H9 (cell line): Measurements from ENCODE around the gene IFI27L1. TPM values are rescaled to one million over a fixed set of nuclear protein-coding genes. Genes with fewer than 3 reads are reported as not detected.

Source experiments
- DNase-seq: peaks from one replicate; pipeline ENCODE4 v3.0.0-alpha.2; 2017
- H2AFZ ChIP-seq: one replicate; pipeline ENCODE4 v1.6.1; 2013; ENCODE audit warnings: mild to moderate bottlenecking, low read length, control low read depth, moderate library complexity
- H2AK5ac ChIP-seq: 2 replicates; pipeline ENCODE4 v1.6.1; 2013; ENCODE audit warnings: low read length, control low read depth, mixed read lengths; ENCODE audit not compliant: insufficient read length
- H2BK120ac ChIP-seq: one replicate; pipeline ENCODE4 v1.6.1; 2013; ENCODE audit warnings: low read depth, mild to moderate bottlenecking, low read length, control low read depth, inconsistent platforms; ENCODE audit not compliant: poor library complexity, severe bottlenecking
- H2BK12ac ChIP-seq: 2 replicates; pipeline ENCODE4 v1.6.1; 2013; ENCODE audit warnings: low read length, control low read depth, mixed read lengths, low read depth; ENCODE audit not compliant: insufficient read length
- H2BK15ac ChIP-seq: 2 replicates; pipeline ENCODE4 v1.6.1; 2013; ENCODE audit warnings: low read depth, low read length, control low read depth
- H2BK20ac ChIP-seq: one replicate; pipeline ENCODE4 v1.6.1; 2013; ENCODE audit warnings: low read depth, mild to moderate bottlenecking, low read length, control low read depth, inconsistent platforms; ENCODE audit not compliant: poor library complexity, severe bottlenecking
- H2BK5ac ChIP-seq: 2 replicates; pipeline ENCODE4 v1.6.1; 2013; ENCODE audit warnings: low read length, control low read depth, mixed read lengths; ENCODE audit not compliant: insufficient read length
- H3K14ac ChIP-seq: 2 replicates; pipeline ENCODE4 v1.6.1; 2013; ENCODE audit warnings: low read length, control low read depth; ENCODE audit not compliant: insufficient read depth
- H3K18ac ChIP-seq: 2 replicates; pipeline ENCODE4 v1.6.1; 2013; ENCODE audit warnings: low read depth, mild to moderate bottlenecking, mixed read lengths, low read length, control low read depth; ENCODE audit not compliant: insufficient read length
- H3K23ac ChIP-seq: 2 replicates; pipeline ENCODE4 v1.6.1; 2013; ENCODE audit warnings: low read length, control low read depth, mixed read lengths, low read depth; ENCODE audit not compliant: insufficient read length
- H3K23me2 ChIP-seq: 2 replicates; pipeline ENCODE4 v1.6.1; 2013; ENCODE audit warnings: low read depth, mild to moderate bottlenecking, mixed read lengths, low read length, control low read depth; ENCODE audit not compliant: insufficient read length, poor library complexity, severe bottlenecking
- H3K27ac ChIP-seq: 2 replicates; pipeline ENCODE4 v1.5.1; 2013; ENCODE audit warnings: low read length, control low read depth, mixed read lengths, low read depth; ENCODE audit not compliant: insufficient read length
- H3K27me3 ChIP-seq: 2 replicates; pipeline ENCODE4 v1.6.1; 2013; ENCODE audit warnings: low read length, control low read depth, inconsistent platforms; ENCODE audit not compliant: insufficient read depth
- H3K4ac ChIP-seq: 2 replicates; pipeline ENCODE4 v1.6.1; 2013; ENCODE audit warnings: low read depth, mild to moderate bottlenecking, control low read depth, inconsistent platforms, low read length, moderate library complexity
- H3K4me1 ChIP-seq: 2 replicates; pipeline ENCODE4 v1.6.1; 2013; ENCODE audit warnings: low read length, control low read depth, inconsistent platforms; ENCODE audit not compliant: insufficient read depth
- H3K4me2 ChIP-seq: 2 replicates; pipeline ENCODE4 v1.6.1; 2013; ENCODE audit warnings: low read length, control low read depth, mixed read lengths; ENCODE audit not compliant: insufficient read length, insufficient read depth
- H3K56ac ChIP-seq: 2 replicates; pipeline ENCODE4 v1.6.1; 2013; ENCODE audit warnings: low read depth, mild to moderate bottlenecking, mixed read lengths, low read length, control low read depth; ENCODE audit not compliant: insufficient read length
- H3K79me1 ChIP-seq: 2 replicates; pipeline ENCODE4 v1.6.1; 2013; ENCODE audit warnings: low read depth, mild to moderate bottlenecking, moderate library complexity, low read length, control low read depth, inconsistent platforms; ENCODE audit not compliant: insufficient read depth, poor library complexity, severe bottlenecking
- H3K79me2 ChIP-seq: 2 replicates; pipeline ENCODE4 v1.6.1; 2013; ENCODE audit warnings: low read length, control low read depth, inconsistent platforms; ENCODE audit not compliant: insufficient read depth
- H3K9ac ChIP-seq: 2 replicates; pipeline ENCODE4 v1.6.1; 2013; ENCODE audit warnings: low read length, control low read depth, mixed read lengths; ENCODE audit not compliant: insufficient read length; ENCODE audit errors: extremely low read depth
- H3K9me3 ChIP-seq: one replicate; pipeline ENCODE4 v1.6.1; 2013; ENCODE audit warnings: low read depth, low read length, inconsistent platforms; ENCODE audit not compliant: control insufficient read depth
- H3T11ph ChIP-seq: one replicate; pipeline ENCODE4 v1.6.1; 2013; ENCODE audit warnings: mild to moderate bottlenecking, low read length, control low read depth, inconsistent platforms
- H4K20me1 ChIP-seq: one replicate; pipeline ENCODE4 v1.6.1; 2013; ENCODE audit not compliant: control insufficient read depth, insufficient read length, insufficient read depth
- H4K5ac ChIP-seq: 2 replicates; pipeline ENCODE4 v1.6.1; 2013; ENCODE audit warnings: low read depth, mild to moderate bottlenecking, mixed read lengths, low read length, control low read depth; ENCODE audit not compliant: insufficient read length
- H4K8ac ChIP-seq: replicated peaks from 2 replicates; pipeline ENCODE4 v1.6.1; 2013; ENCODE audit warnings: low read length, control low read depth, mixed read lengths, low read depth; ENCODE audit not compliant: insufficient read length
- H4K91ac ChIP-seq: 2 replicates; pipeline ENCODE4 v1.6.1; 2013; ENCODE audit warnings: low read depth, mild to moderate bottlenecking, moderate library complexity, mixed read lengths, low read length, control low read depth; ENCODE audit not compliant: insufficient read length
- H3K27ac Mint-ChIP-seq, 3 experiments: 2 replicates in 2 of 3; 3 replicates in 1 of 3; pipeline ENCODE4 v1.8.0; 2020 to 2021; ENCODE audit warnings: mixed read lengths in 3 of 3, mild to moderate bottlenecking in 1 of 3, moderate library complexity in 1 of 3
- H3K27me3 Mint-ChIP-seq: 2 replicates; pipeline ENCODE4 v1.8.0; 2021; ENCODE audit warnings: low read depth, mild to moderate bottlenecking, moderate library complexity, mixed read lengths
- H3K36me3 Mint-ChIP-seq, 3 experiments: 2 replicates in 2 of 3; 3 replicates in 1 of 3; pipeline ENCODE4 v1.8.0; 2020 to 2021; ENCODE audit warnings: low read depth in 3 of 3, mixed read lengths in 3 of 3; ENCODE audit not compliant: insufficient read depth in 1 of 3
- H3K4me1 Mint-ChIP-seq, 2 experiments: 2 replicates each; pipeline ENCODE4 v1.8.0; 2020; ENCODE audit warnings: mixed read lengths in 2 of 2
- H3K4me3 Mint-ChIP-seq, 2 experiments: 2 replicates in 1 of 2; 3 replicates in 1 of 2; pipeline ENCODE4 v1.8.0; 2020 to 2021; ENCODE audit warnings: mild to moderate bottlenecking in 2 of 2, mixed read lengths in 2 of 2, moderate library complexity in 1 of 2
- H3K9me3 Mint-ChIP-seq, 2 experiments: 2 replicates in 1 of 2; 3 replicates in 1 of 2; pipeline ENCODE4 v1.8.0; 2020; ENCODE audit warnings: mild to moderate bottlenecking in 2 of 2, mixed read lengths in 2 of 2, moderate library complexity in 1 of 2
- WGBS: extraction: QIAGEN DNeasy Blood & Tissue Kit; methylation state at CpG from one replicate; pipeline ENCODE4 v1.1.7; 2013; ENCODE audit warnings: missing lambda C conversion rate, low lambda C conversion rate, mixed read lengths; ENCODE audit not compliant: insufficient read length; ENCODE audit errors: extremely low coverage; 5-methylcytosine and 5-hydroxymethylcytosine counted together
- total RNA-seq: library from RNA; stranded (reverse); gene quantifications from 2 replicates; pipeline ENCODE4 v1.2.1, GENCODE V29; 2021
- TF ChIP-seq, protein P1 (sequence below): fragments of 200-600 bp; sonication (generic); conservative IDR thresholded peaks from 3 replicates; pipeline ENCODE4 v1.8.0; 2021; ENCODE audit warnings: antibody characterized with exemption, mild to moderate bottlenecking

IFI27L1 gene
- total RNA-seq, 1 experiment from 2014 or later = 27.4 TPM

DNA sequence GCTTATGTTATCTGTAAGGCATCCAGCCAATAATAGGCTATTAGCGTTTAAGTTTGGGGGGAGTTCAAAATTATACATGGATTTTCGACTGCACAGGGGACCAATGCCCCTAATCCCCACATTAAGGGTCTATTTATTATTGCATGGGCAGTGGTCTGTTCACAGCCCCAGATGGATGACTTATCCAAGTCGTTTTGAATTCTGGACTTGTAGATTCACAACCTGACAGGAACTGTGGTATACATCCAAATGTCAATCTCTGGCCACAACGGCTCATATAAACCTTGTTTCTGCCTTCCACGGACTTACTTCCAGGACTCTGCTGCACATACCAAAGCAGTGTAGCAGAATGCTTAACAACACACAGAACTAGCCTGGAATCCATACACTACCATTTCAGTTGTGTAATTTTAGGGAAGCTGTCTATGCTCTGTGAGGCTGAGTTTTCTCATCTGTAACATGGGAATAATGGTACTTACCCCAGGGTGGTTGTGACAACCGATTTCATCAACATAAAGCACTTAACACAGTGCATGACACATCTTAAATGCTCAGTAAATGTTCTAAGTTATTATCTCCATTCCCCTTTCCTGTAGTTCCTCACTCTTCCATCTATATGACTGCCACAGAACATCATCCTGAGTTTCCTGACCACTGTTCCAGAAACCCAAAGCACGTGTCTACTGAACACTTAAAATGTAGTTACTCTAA lies 3.8 kb upstream of the IFI27L1 start:
- H3K27ac Mint-ChIP-seq = no peak overlapping the region
- TF ChIP-seq, protein P1, sequence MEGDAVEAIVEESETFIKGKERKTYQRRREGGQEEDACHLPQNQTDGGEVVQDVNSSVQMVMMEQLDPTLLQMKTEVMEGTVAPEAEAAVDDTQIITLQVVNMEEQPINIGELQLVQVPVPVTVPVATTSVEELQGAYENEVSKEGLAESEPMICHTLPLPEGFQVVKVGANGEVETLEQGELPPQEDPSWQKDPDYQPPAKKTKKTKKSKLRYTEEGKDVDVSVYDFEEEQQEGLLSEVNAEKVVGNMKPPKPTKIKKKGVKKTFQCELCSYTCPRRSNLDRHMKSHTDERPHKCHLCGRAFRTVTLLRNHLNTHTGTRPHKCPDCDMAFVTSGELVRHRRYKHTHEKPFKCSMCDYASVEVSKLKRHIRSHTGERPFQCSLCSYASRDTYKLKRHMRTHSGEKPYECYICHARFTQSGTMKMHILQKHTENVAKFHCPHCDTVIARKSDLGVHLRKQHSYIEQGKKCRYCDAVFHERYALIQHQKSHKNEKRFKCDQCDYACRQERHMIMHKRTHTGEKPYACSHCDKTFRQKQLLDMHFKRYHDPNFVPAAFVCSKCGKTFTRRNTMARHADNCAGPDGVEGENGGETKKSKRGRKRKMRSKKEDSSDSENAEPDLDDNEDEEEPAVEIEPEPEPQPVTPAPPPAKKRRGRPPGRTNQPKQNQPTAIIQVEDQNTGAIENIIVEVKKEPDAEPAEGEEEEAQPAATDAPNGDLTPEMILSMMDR = no peak
- H4K8ac ChIP-seq = no peak overlapping the region
- H4K5ac ChIP-seq = no peak overlapping the region
- H3K4me3 Mint-ChIP-seq = no peak overlapping the region; a peak in 2 of 5 replicates
- H3K56ac ChIP-seq = no peak overlapping the region
- H3K9me3 ChIP-seq = no peaks in the 10 kb centered on the region
- no peak overlapping the region for H3K4ac ChIP-seq
- H3T11ph ChIP-seq = no peak overlapping the region
- H3K36me3 Mint-ChIP-seq = peaks cover 47 to 50% (median 49%) of the 10 kb centered on the region in 3 experiments
- H2BK15ac ChIP-seq = no peak overlapping the region
- H3K79me1 ChIP-seq = peaks cover 4% of the 10 kb centered on the region
- no peak overlapping the region for H2AK5ac ChIP-seq
- H4K20me1 ChIP-seq = peaks cover 4% of the 10 kb centered on the region
- DNase-seq = no peak
- H2BK120ac ChIP-seq = no peak overlapping the region
- H3K27ac ChIP-seq = no peak overlapping the region
- H3K4me1 ChIP-seq = peaks cover under 1% of the 10 kb centered on the region
- H4K91ac ChIP-seq = no peak overlapping the region
- no peak overlapping the region for H3K23ac ChIP-seq
- H3K79me2 ChIP-seq = peaks cover 45% of the 10 kb centered on the region
- no CpG with 5 or more reads among the region's 7 CpGs for WGBS
- no peak overlapping the region for H2BK20ac ChIP-seq
- H3K14ac ChIP-seq = no peak overlapping the region
- H3K18ac ChIP-seq = no peak overlapping the region
- peaks cover 30 to 33% of the 10 kb centered on the region in 2 experiments for H3K4me1 Mint-ChIP-seq
- no peak overlapping the region for H3K4me2 ChIP-seq
- H3K9me3 Mint-ChIP-seq = peaks cover 17 to 19% of the 10 kb centered on the region in 2 experiments
- H3K23me2 ChIP-seq = peaks cover 8% of the 10 kb centered on the region
- H2BK5ac ChIP-seq = no peak overlapping the region
- no peak overlapping the region for H2BK12ac ChIP-seq
- no peak overlapping the region for H3K9ac ChIP-seq
- no peak overlapping the region for H2AFZ ChIP-seq
- H3K27me3 ChIP-seq = no peaks in the 10 kb centered on the region
- H3K27me3 Mint-ChIP-seq = no peaks in the 10 kb centered on the region
